Measurements from ENCODE around the gene NMB. TPM values are rescaled to one million over a fixed set of nuclear protein-coding genes. Genes with fewer than 3 reads are reported as not detected.
"Not testable (repeated sequence)": the region's sequence is repeated elsewhere in the genome, so short reads cannot be mapped to it uniquely, and the experiment has no call there.

Gene NMB
- total RNA-seq, 2 experiments from 2014 or later, result 4.0 to 4.1 TPM

- Mint-ChIP-seq H3K4me1 (peaks cover 49% of the 10 kb centered on the region), H3K27ac (peak overlapping the region; percentile 83), H3K36me3 (ENCODE audit: low read depth) (peaks cover 21% of the 10 kb centered on the region), H3K4me3 (peak overlapping the region; percentile 99), H3K9me3 (no peaks in the 10 kb centered on the region), H3K27me3 (no peaks in the 10 kb centered on the region)
- ChIA-PET POLR2A (interaction anchor here (1.0 to 4.6 kb wide), 19 partner anchors 12 to 257 kb away, joined by 3 to 42 read pairs (median 4); partner anchors contain the start of genes SEC11A and ZSCAN2), CTCF (interaction anchor here (0.8 to 3.2 kb wide), 11 partner anchors 16 to 275 kb away, joined by 3 to 22 read pairs (median 5); no protein-coding TSS in a partner anchor)
- DNase-seq, result no peak
Observed at GRCh38 chr15:84653584-84653909, 4.5 kb downstream of the NMB start.

- no peak for DNase-seq
- Mint-ChIP-seq H3K4me3 (no peak overlapping the region), H3K4me1 (peaks cover 37% of the 10 kb centered on the region), H3K27ac (no peak overlapping the region), H3K36me3 (ENCODE audit: low read depth) (peaks cover 44% of the 10 kb centered on the region), H3K9me3 (no peaks in the 10 kb centered on the region), H3K27me3 (no peaks in the 10 kb centered on the region)
- POLR2A ChIA-PET, result interaction anchor here (1.4 to 2.7 kb wide), 2 partner anchors 66 to 156 kb away, joined by 3 to 9 read pairs; partner anchors contain the start of gene SEC11A
- CTCF ChIA-PET, result interaction anchor here (1.4 kb wide), 1 partner anchor 16 kb away, joined by 4 read pairs; no protein-coding TSS in a partner anchor
Observed at GRCh38 chr15:84649706-84650105, 8.3 kb downstream of the NMB start.

- Mint-ChIP-seq H3K9me3 (no peaks in the 10 kb centered on the region), H3K4me1 (peaks cover 34% of the 10 kb centered on the region), H3K27me3 (no peaks in the 10 kb centered on the region), H3K27ac (no peak overlapping the region), H3K4me3 (no peak overlapping the region), H3K36me3 (ENCODE audit: low read depth) (peaks cover 49% of the 10 kb centered on the region)
- ChIA-PET CTCF (interaction anchor here (1.4 kb wide), 1 partner anchor 15 kb away, joined by 4 read pairs; no protein-coding TSS in a partner anchor), POLR2A (interaction anchor here (0.9 to 1.4 kb wide), 3 partner anchors 10 to 157 kb away, joined by 3 to 4 read pairs (median 4); no protein-coding TSS in a partner anchor)
- no peak for DNase-seq
Observed at GRCh38 chr15:84648539-84648938, 9.5 kb downstream of the NMB start.

GRCh38 chr15:84647726-84648125 lies 10.3 kb downstream of the NMB start:
- Mint-ChIP-seq H3K27me3 (no peaks in the 10 kb centered on the region), H3K36me3 (ENCODE audit: low read depth) (peaks cover 57% of the 10 kb centered on the region), H3K4me1 (peaks cover 26% of the 10 kb centered on the region), H3K4me3 (no peak overlapping the region), H3K27ac (peak overlapping the region; percentile 11), H3K9me3 (no peaks in the 10 kb centered on the region)
- CTCF ChIA-PET, result no interaction called here
- DNase-seq, result no peak
- POLR2A ChIA-PET, result interaction anchor here (1.0 to 1.4 kb wide), 2 partner anchors 12 to 17 kb away, joined by 3 to 4 read pairs; no protein-coding TSS in a partner anchor

GRCh38 chr15:84645997-84646396 lies 12.0 kb downstream of the NMB start:
- no peaks in the 10 kb centered on the region for H3K9me3 Mint-ChIP-seq
- ChIA-PET POLR2A (interaction anchor here (1.2 to 1.4 kb wide), 2 partner anchors 10 to 47 kb away, joined by 3 to 4 read pairs; no protein-coding TSS in a partner anchor), CTCF (no interaction called here)
- peaks cover 15% of the 10 kb centered on the region for H3K4me1 Mint-ChIP-seq
- no peak for DNase-seq
- no peaks in the 10 kb centered on the region for H3K27me3 Mint-ChIP-seq
- no peak overlapping the region for H3K27ac Mint-ChIP-seq
- peaks cover 55% of the 10 kb centered on the region for H3K36me3 Mint-ChIP-seq (ENCODE audit: low read depth)
- H3K4me3 Mint-ChIP-seq, result no peak overlapping the region

GRCh38 chr15:84645496-84645895 lies 12.5 kb downstream of the NMB start:
- Mint-ChIP-seq H3K9me3 (no peaks in the 10 kb centered on the region), H3K4me1 (peaks cover 15% of the 10 kb centered on the region), H3K27ac (no peak overlapping the region), H3K36me3 (ENCODE audit: low read depth) (peaks cover 59% of the 10 kb centered on the region), H3K4me3 (no peak overlapping the region), H3K27me3 (no peaks in the 10 kb centered on the region)
- CTCF ChIA-PET, result interaction anchor here (0.7 kb wide), 2 partner anchors 40 to 272 kb away, joined by 3 to 6 read pairs; no protein-coding TSS in a partner anchor
- DNase-seq, result no peak
- POLR2A ChIA-PET, result interaction anchor here (1.2 to 1.4 kb wide), 2 partner anchors 14 to 47 kb away, joined by 3 to 4 read pairs; no protein-coding TSS in a partner anchor

GRCh38 chr15:84643838-84644237 lies 14.2 kb downstream of the NMB start:
- Mint-ChIP-seq H3K4me3 (no peak overlapping the region), H3K36me3 (ENCODE audit: low read depth) (peaks cover 66% of the 10 kb centered on the region), H3K27ac (no peak overlapping the region), H3K4me1 (peaks cover 15% of the 10 kb centered on the region), H3K9me3 (no peaks in the 10 kb centered on the region), H3K27me3 (no peaks in the 10 kb centered on the region)
- ChIA-PET CTCF (interaction anchor here (0.6 to 1.5 kb wide), 2 partner anchors 56 to 283 kb away, joined by 3 read pairs; no protein-coding TSS in a partner anchor), POLR2A (interaction anchor here (1.2 to 4.0 kb wide), 3 partner anchors 12 to 165 kb away, joined by 3 to 10 read pairs (median 4); no protein-coding TSS in a partner anchor)
- DNase-seq, result no peak

- DNase-seq, H3K4me3 Mint-ChIP-seq, H3K27me3 Mint-ChIP-seq, H3K9me3 Mint-ChIP-seq, H3K27ac Mint-ChIP-seq: not testable (repeated sequence)
- Mint-ChIP-seq H3K36me3 (ENCODE audit: low read depth) (peaks cover 66% of the 10 kb centered on the region), H3K4me1 (peaks cover 11% of the 10 kb centered on the region)
- ChIA-PET CTCF (interaction anchor here (0.5 kb wide), 1 partner anchor 52 kb away, joined by 3 read pairs; no protein-coding TSS in a partner anchor), POLR2A (interaction anchor here (1.2 to 4.0 kb wide), 3 partner anchors 12 to 55 kb away, joined by 4 to 10 read pairs (median 4); no protein-coding TSS in a partner anchor)
Observed at GRCh38 chr15:84642640-84643039, 15.4 kb downstream of the NMB start.

GRCh38 chr15:84641871-84642270 lies 16.1 kb downstream of the NMB start:
- peaks cover 67% of the 10 kb centered on the region for H3K36me3 Mint-ChIP-seq (ENCODE audit: low read depth)
- H3K27ac Mint-ChIP-seq, result not testable (repeated sequence)

GRCh38 chr15:84638103-84638502 lies 19.9 kb downstream of the NMB start:
- no peaks in the 10 kb centered on the region for H3K27me3 Mint-ChIP-seq
- H3K27ac Mint-ChIP-seq, result peak overlapping the region; percentile 33
- H3K4me1 Mint-ChIP-seq, result peaks cover 36% of the 10 kb centered on the region
- ChIA-PET CTCF (interaction anchor here (1.0 to 2.1 kb wide), 2 partner anchors 39 to 112 kb away, joined by 3 to 11 read pairs; no protein-coding TSS in a partner anchor), POLR2A (interaction anchor here (0.8 to 2.4 kb wide), 2 partner anchors 15 to 40 kb away, joined by 3 to 10 read pairs; partner anchors contain the start of gene WDR73)
- no peak for DNase-seq
- no peak overlapping the region for H3K4me3 Mint-ChIP-seq
- H3K9me3 Mint-ChIP-seq, result no peaks in the 10 kb centered on the region
- H3K36me3 Mint-ChIP-seq (ENCODE audit: low read depth), result peaks cover 64% of the 10 kb centered on the region

More at GRCh38 chr15:84641871-84642270, 16.1 kb downstream of the NMB start:
- DNase-seq, H3K9me3 Mint-ChIP-seq, H3K4me3 Mint-ChIP-seq, H3K27me3 Mint-ChIP-seq: not testable (repeated sequence)
- peaks cover 12% of the 10 kb centered on the region for H3K4me1 Mint-ChIP-seq
- POLR2A ChIA-PET, result interaction anchor here (1.2 to 4.0 kb wide), 3 partner anchors 11 to 54 kb away, joined by 4 to 10 read pairs (median 4); partner anchors contain the start of gene WDR73
- CTCF ChIA-PET, result interaction anchor here (1.2 kb wide), 1 partner anchor 10 kb away, joined by 3 read pairs; no protein-coding TSS in a partner anchor

- no peaks in the 10 kb centered on the region for H3K9me3 Mint-ChIP-seq
- POLR2A ChIA-PET, result interaction anchor here (0.8 to 4.8 kb wide), 10 partner anchors 13 to 347 kb away, joined by 3 to 24 read pairs (median 10); partner anchors contain the start of genes NMB, SEC11A, WDR73 and ZSCAN2
- no peak for DNase-seq
- H3K36me3 Mint-ChIP-seq (ENCODE audit: low read depth), result peaks cover 39% of the 10 kb centered on the region
- peak overlapping the region; percentile 73 for H3K27ac Mint-ChIP-seq
- H3K27me3 Mint-ChIP-seq, result no peaks in the 10 kb centered on the region
- H3K4me1 Mint-ChIP-seq, result peaks cover 57% of the 10 kb centered on the region
- CTCF ChIA-PET, result interaction anchor here (1.1 to 2.9 kb wide), 4 partner anchors 15 to 83 kb away, joined by 4 to 17 read pairs (median 4); no protein-coding TSS in a partner anchor
- H3K4me3 Mint-ChIP-seq, result peak overlapping the region; percentile 83
Observed at GRCh38 chr15:84634228-84634837, 23.7 kb downstream of the NMB start.

- H3K9me3 Mint-ChIP-seq, result no peaks in the 10 kb centered on the region
- peak; percentile 72 for DNase-seq
- peak overlapping the region; percentile 89 for H3K4me3 Mint-ChIP-seq
- CTCF ChIA-PET, result interaction anchor here (0.6 to 2.9 kb wide), 3 partner anchors 16 to 211 kb away, joined by 3 to 17 read pairs (median 4); no protein-coding TSS in a partner anchor
- H3K36me3 Mint-ChIP-seq (ENCODE audit: low read depth), result peaks cover 34% of the 10 kb centered on the region
- POLR2A ChIA-PET, result interaction anchor here (0.9 to 4.8 kb wide), 10 partner anchors 12 to 348 kb away, joined by 3 to 24 read pairs (median 13); partner anchors contain the start of genes NMB, SEC11A, WDR73 and ZSCAN2
- H3K27me3 Mint-ChIP-seq, result no peaks in the 10 kb centered on the region
- H3K27ac Mint-ChIP-seq, result peak overlapping the region; percentile 99
- peaks cover 57% of the 10 kb centered on the region for H3K4me1 Mint-ChIP-seq
Observed at GRCh38 chr15:84633311-84634227, 24.4 kb downstream of the NMB start.
